OCI-LY7 (cell line): ENCODE results near the gene DMAC2. TPM values are rescaled to one million over a fixed set of nuclear protein-coding genes. Genes with fewer than 3 reads are reported as not detected.
"Not testable (repeated sequence)": the region's sequence is repeated elsewhere in the genome, so short reads cannot be mapped to it uniquely, and the experiment has no call there.

Experiments
- BruUV-seq: library from RNA; stranded (reverse); fragments of 400-500 nt; replicated peaks from 2 replicates; lab custom pipeline; 2021; lab: Mats Ljungman, UMichigan
- CTCF ChIA-PET: fragments of 300-600 bp; sonication (Branson Sonifier 250); formaldehyde crosslinking; loops from one replicate; lab custom pipeline; 2022; ENCODE audit warnings: antibody characterized with exemption; ENCODE audit not compliant: unreplicated experiment; lab: Charles Lee
- POLR2A ChIA-PET: fragments of 300-600 bp; sonication (Branson Sonifier 250); formaldehyde crosslinking; loops from one replicate; lab custom pipeline; 2022; ENCODE audit warnings: antibody characterized with exemption; lab: Charles Lee
- DNase-seq: peaks from one replicate; pipeline ENCODE4 v3.0.0-alpha.2; 2015; ENCODE audit warnings: low spot score
- H2AFZ ChIP-seq: fragments of 200-600 bp; sonication (generic), shearing (Covaris generic); 2 replicates; pipeline ENCODE4 v1.6.1; 2014; ENCODE audit warnings: mild to moderate bottlenecking, antibody characterized with exemption, low read length, moderate library complexity
- H3K27ac ChIP-seq: fragments of 200-600 bp; sonication (generic); 2 replicates; pipeline ENCODE4 v1.5.1; 2014; ENCODE audit warnings: mixed run types, low read depth, mild to moderate bottlenecking, moderate library complexity, low read length, inconsistent platforms; ENCODE audit not compliant: poor library complexity, severe bottlenecking
- H3K36me3 ChIP-seq: fragments of 200-600 bp; sonication (generic); 2 replicates; pipeline ENCODE4 v1.6.1; 2014; ENCODE audit warnings: mild to moderate bottlenecking, antibody characterized with exemption, low read length, moderate library complexity, mixed read lengths; ENCODE audit not compliant: insufficient read depth
- H3K4me1 ChIP-seq: fragments of 200-600 bp; sonication (generic); 2 replicates; pipeline ENCODE4 v1.5.1; 2014; ENCODE audit warnings: mild to moderate bottlenecking, low read length; ENCODE audit not compliant: insufficient read depth, poor library complexity, severe bottlenecking
- H3K4me2 ChIP-seq: fragments of 200-600 bp; sonication (generic); 2 replicates; pipeline ENCODE4 v1.6.1; 2014; ENCODE audit warnings: mild to moderate bottlenecking, low read length
- H3K4me3 ChIP-seq: fragments of 200-600 bp; sonication (generic); 2 replicates; pipeline ENCODE4 v1.5.1; 2014; ENCODE audit warnings: mild to moderate bottlenecking, low read depth, low read length; ENCODE audit not compliant: poor library complexity, severe bottlenecking
- H3K79me2 ChIP-seq: fragments of 200-600 bp; sonication (generic); 2 replicates; pipeline ENCODE4 v1.6.1; 2016; ENCODE audit warnings: low read depth, mild to moderate bottlenecking, low read length, moderate library complexity, mixed read lengths; ENCODE audit not compliant: insufficient read depth
- H3K9me2 ChIP-seq: fragments of 200-600 bp; sonication (generic); 2 replicates; pipeline ENCODE4 v1.6.1; 2016; ENCODE audit warnings: mild to moderate bottlenecking, low read length, mixed read lengths; ENCODE audit not compliant: insufficient read depth
- H3K9me3 ChIP-seq: fragments of 200-600 bp; sonication (generic); 2 replicates; pipeline ENCODE4 v1.6.1; 2014; ENCODE audit warnings: mild to moderate bottlenecking, mixed run types, low read length, mixed read lengths
- H4K20me1 ChIP-seq: fragments of 200-600 bp; sonication (generic); 2 replicates; pipeline ENCODE4 v1.6.1; 2014; ENCODE audit warnings: mild to moderate bottlenecking, antibody characterized with exemption, low read length, moderate library complexity, mixed read lengths; ENCODE audit not compliant: insufficient read depth
- EZH2phosphoT487 ChIP-seq: fragments of 200-600 bp; sonication (generic); IDR thresholded peaks from 2 replicates; pipeline ENCODE4 v1.6.1; 2018; ENCODE audit warnings: low read depth, borderline replicate concordance, mild to moderate bottlenecking, mixed run types, antibody characterized with exemption, low read length, moderate library complexity, mixed read lengths
- intact Hi-C: fragments of 100-400 bp; cut with micrococcal nuclease; formaldehyde crosslinking; loops from one replicate; pipeline ENCODE4 v1.10.0; 2022; ENCODE audit not compliant: unreplicated experiment
- total RNA-seq, 2 experiments: library from RNA; depleted of rRNA in 1 of 2; stranded (reverse); fragments of >200 nt in 1 of 2; shearing (Covaris generic) in 1 of 2; gene quantifications; 2 replicates each; pipeline ENCODE4 v1.2.3, GENCODE V29; 2014 to 2022
- TF ChIP-seq, protein P1 (sequence below): fragments of 200-600 bp; sonication (generic); conservative IDR thresholded peaks from 2 replicates; pipeline ENCODE4 v1.5.1; 2014; ENCODE audit warnings: mild to moderate bottlenecking, antibody characterized with exemption, low read length, moderate library complexity, mixed read lengths

The DMAC2 gene
- total RNA-seq, 2 experiments from 2014 or later = 30.6 to 41.6 TPM

DNA sequence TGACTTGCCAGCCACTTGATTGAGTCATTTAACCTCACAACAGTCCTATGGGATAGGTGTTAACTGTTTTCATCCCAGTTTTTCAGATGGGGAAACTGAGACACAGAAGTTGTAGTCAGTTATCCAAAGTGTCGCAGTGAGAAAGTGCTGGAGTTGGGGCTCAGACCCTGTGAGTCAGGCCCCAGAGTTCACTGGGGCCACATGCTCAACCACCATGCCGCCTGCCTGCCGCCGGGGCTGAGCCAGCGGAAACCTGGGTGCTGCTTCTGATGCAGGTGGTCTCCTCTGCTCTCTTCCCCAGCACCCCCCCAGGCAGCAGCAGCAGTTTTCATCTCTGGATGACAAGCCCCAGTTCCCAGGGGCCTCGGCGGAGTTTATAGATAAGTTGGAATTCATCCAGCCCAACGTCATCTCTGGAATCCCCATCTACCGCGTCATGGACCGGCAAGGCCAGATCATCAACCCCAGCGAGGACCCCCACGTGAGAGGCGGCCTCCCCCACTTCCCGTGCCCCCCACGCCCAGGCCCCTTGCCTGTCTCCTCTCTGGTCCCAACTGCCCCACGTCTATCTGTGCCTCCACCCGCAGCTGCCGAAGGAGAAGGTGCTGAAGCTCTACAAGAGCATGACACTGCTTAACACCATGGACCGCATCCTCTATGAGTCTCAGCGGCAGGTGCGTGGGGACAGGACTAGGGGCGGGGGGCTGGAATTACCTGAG is 29.2 kb downstream of the DMAC2 start:
- BruUV-seq = no TSS peak
- Histone ChIP-seq H3K27ac (no peak overlapping the region), H4K20me1 (no peaks in the 10 kb centered on the region), H3K4me3 (no peak overlapping the region), H3K4me1 (peaks cover 10% of the 10 kb centered on the region), H3K9me2 (no peaks in the 10 kb centered on the region), H3K79me2 (no peaks in the 10 kb centered on the region), H3K4me2 (no peak overlapping the region), H3K9me3 (no peaks in the 10 kb centered on the region), H3K36me3 (peaks cover 6% of the 10 kb centered on the region; the same call in 1 of the 2 replicates), H2AFZ (no peak overlapping the region)
- CTCF ChIA-PET = interaction anchor here (0.5 to 0.7 kb wide), 2 partner anchors 68 to 160 kb away, joined by 5 read pairs; no protein-coding TSS in a partner anchor
- intact Hi-C loops = no loop called here
- TF ChIP-seq, protein P1, sequence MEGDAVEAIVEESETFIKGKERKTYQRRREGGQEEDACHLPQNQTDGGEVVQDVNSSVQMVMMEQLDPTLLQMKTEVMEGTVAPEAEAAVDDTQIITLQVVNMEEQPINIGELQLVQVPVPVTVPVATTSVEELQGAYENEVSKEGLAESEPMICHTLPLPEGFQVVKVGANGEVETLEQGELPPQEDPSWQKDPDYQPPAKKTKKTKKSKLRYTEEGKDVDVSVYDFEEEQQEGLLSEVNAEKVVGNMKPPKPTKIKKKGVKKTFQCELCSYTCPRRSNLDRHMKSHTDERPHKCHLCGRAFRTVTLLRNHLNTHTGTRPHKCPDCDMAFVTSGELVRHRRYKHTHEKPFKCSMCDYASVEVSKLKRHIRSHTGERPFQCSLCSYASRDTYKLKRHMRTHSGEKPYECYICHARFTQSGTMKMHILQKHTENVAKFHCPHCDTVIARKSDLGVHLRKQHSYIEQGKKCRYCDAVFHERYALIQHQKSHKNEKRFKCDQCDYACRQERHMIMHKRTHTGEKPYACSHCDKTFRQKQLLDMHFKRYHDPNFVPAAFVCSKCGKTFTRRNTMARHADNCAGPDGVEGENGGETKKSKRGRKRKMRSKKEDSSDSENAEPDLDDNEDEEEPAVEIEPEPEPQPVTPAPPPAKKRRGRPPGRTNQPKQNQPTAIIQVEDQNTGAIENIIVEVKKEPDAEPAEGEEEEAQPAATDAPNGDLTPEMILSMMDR = no peak
- TF ChIP-seq EZH2phosphoT487 = no peak
- DNase-seq = no peak
- POLR2A ChIA-PET = interaction anchor here (0.7 kb wide), 1 partner anchor 138 kb away, joined by 3 read pairs; no protein-coding TSS in a partner anchor

DNA sequence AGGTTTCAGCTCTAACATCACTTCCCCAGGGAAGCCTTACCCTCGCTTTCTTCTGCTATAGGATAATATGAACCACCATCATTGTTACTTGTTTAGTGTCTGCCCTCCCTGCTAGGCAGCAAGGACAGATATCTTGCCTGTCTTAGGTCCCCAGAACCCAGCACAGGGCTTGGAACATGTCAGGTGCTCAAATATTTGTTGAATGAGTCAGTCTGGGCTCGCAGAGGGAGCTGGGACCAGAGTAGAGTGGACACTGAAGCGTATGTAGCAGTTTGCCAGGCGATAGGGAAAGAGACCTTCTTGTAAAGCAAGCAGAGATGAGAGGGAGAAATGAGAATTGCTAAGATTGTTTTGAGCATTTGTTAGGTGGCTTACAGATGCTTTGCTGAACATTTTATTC is 30.4 kb downstream of the DMAC2 start:
- BruUV-seq = no TSS peak
- no peaks in the 10 kb centered on the region for H4K20me1 ChIP-seq
- no peak for DNase-seq
- CTCF ChIA-PET = no interaction called here
- no peak overlapping the region for H3K4me3 ChIP-seq
- H3K9me2 ChIP-seq = no peaks in the 10 kb centered on the region
- intact Hi-C loops = no loop called here
- no peak overlapping the region for H3K27ac ChIP-seq
- POLR2A ChIA-PET = interaction anchor here (0.6 kb wide), 1 partner anchor 15 kb away, joined by 3 read pairs; no protein-coding TSS in a partner anchor
- H2AFZ ChIP-seq = no peak overlapping the region
- H3K9me3 ChIP-seq = no peaks in the 10 kb centered on the region
- no peaks in the 10 kb centered on the region for H3K79me2 ChIP-seq
- H3K36me3 ChIP-seq = no peaks in the 10 kb centered on the region
- peaks cover 10% of the 10 kb centered on the region for H3K4me1 ChIP-seq
- TF ChIP-seq, protein P1 = no peak
- TF ChIP-seq EZH2phosphoT487 = no peak
- no peak overlapping the region for H3K4me2 ChIP-seq

DNA sequence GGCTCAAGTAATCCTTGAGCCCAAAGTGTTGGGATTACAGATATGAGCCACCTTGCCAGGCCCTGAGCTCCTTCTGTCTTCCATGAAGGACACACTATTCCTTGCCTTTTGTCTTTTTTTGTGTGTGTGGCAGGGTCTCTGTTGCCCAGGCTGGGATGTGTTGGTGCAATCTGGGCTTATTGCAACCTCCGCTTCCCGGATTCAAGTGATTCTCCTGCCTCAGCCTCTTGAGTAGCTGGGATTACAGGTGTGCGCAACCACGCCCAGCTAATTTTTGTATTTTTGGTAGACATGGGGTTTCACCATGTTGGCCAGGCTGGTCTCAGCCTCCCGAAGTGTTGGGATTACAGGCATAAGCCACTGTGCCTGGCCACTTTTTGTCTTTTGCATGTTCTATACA is 30.9 kb downstream of the DMAC2 start:
- intact Hi-C loops, BruUV-seq, H3K79me2 ChIP-seq, H3K4me3 ChIP-seq, H3K9me3 ChIP-seq, H3K36me3 ChIP-seq, DNase-seq, H3K9me2 ChIP-seq, H3K27ac ChIP-seq, H4K20me1 ChIP-seq, H2AFZ ChIP-seq, CTCF ChIA-PET, H3K4me1 ChIP-seq, H3K4me2 ChIP-seq: not testable (repeated sequence)
- POLR2A ChIA-PET = interaction anchor here (0.8 kb wide), 1 partner anchor 30 kb away, joined by 3 read pairs; no protein-coding TSS in a partner anchor
